Nephron (organoid): ENCODE measurements around the gene ZNF33B.

Source experiments
- H3K27ac Mint-ChIP-seq, 3 experiments: 2 replicates each; pipeline ENCODE4 v1.8.0; 2020; ENCODE audit warnings: mixed read lengths in 3 of 3, mild to moderate bottlenecking in 2 of 3, moderate library complexity in 1 of 3
- H3K27me3 Mint-ChIP-seq: 2 replicates; pipeline ENCODE4 v1.8.0; 2021; ENCODE audit warnings: low read depth, mild to moderate bottlenecking, moderate library complexity, mixed read lengths
- H3K36me3 Mint-ChIP-seq: 2 replicates; pipeline ENCODE4 v1.8.0; 2020; ENCODE audit warnings: low read depth, mixed read lengths
- H3K4me1 Mint-ChIP-seq: 2 replicates; pipeline ENCODE4 v1.8.0; 2020; ENCODE audit warnings: mixed read lengths
- H3K4me3 Mint-ChIP-seq, 3 experiments: 2 replicates each; pipeline ENCODE4 v1.8.0; 2020; ENCODE audit warnings: mild to moderate bottlenecking in 3 of 3, mixed read lengths in 3 of 3, moderate library complexity in 2 of 3
- H3K9me3 Mint-ChIP-seq: 2 replicates; pipeline ENCODE4 v1.8.0; 2020; ENCODE audit warnings: mixed read lengths
- TF ChIP-seq, protein P1 (sequence below), 3 experiments: fragments of 200-600 bp; sonication (generic); IDR thresholded peaks; one replicate each; pipeline ENCODE4 v1.5.0; 2021; ENCODE audit warnings: antibody characterized with exemption in 3 of 3; ENCODE audit not compliant: unreplicated experiment in 3 of 3

The ZNF33B gene

DNA sequence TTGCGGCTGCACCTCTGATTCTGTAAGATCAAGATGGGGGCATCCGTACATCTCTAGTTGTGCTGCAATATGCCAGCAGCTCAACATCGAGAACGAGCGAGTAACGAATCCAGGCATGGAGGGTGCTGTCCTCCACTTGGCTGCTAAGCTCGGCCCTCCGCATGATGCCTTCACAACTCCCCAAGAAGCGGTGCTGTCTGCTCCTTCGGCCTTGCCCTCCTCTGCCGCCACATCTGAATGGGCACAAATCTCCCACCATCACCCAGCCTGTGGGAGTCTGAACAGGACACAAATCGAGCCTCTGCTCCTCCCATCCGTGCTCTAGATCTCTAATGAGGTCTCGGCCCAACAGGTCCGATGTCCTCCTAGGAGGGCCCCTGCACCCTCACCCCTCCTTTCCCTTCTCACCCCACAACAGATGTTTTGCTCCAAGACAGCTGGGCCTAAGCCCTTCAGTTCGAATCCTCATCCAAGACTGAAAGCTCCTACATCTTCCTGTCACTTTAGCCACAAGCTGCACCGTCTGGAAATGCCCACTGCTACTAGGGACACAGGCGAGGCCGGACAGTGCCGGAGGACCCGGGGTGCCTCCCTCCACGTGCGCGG is 86.7 kb downstream of the ZNF33B start:
- peak overlapping the region; percentile 93 to 97 (median 93) for H3K4me3 Mint-ChIP-seq
- peaks cover 21% of the 10 kb centered on the region for H3K4me1 Mint-ChIP-seq
- TF ChIP-seq, protein P1, sequence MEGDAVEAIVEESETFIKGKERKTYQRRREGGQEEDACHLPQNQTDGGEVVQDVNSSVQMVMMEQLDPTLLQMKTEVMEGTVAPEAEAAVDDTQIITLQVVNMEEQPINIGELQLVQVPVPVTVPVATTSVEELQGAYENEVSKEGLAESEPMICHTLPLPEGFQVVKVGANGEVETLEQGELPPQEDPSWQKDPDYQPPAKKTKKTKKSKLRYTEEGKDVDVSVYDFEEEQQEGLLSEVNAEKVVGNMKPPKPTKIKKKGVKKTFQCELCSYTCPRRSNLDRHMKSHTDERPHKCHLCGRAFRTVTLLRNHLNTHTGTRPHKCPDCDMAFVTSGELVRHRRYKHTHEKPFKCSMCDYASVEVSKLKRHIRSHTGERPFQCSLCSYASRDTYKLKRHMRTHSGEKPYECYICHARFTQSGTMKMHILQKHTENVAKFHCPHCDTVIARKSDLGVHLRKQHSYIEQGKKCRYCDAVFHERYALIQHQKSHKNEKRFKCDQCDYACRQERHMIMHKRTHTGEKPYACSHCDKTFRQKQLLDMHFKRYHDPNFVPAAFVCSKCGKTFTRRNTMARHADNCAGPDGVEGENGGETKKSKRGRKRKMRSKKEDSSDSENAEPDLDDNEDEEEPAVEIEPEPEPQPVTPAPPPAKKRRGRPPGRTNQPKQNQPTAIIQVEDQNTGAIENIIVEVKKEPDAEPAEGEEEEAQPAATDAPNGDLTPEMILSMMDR (IDR thresholded peaks at IDR 0.05; ENCODE audit: unreplicated experiment in 3 of 3) = no peak
- H3K27me3 Mint-ChIP-seq = peaks cover 5% of the 10 kb centered on the region
- peak overlapping the region; percentile 68 to 78 (median 73) for H3K27ac Mint-ChIP-seq
- peaks cover 9% of the 10 kb centered on the region for H3K9me3 Mint-ChIP-seq
- peaks cover 46% of the 10 kb centered on the region for H3K36me3 Mint-ChIP-seq

DNA sequence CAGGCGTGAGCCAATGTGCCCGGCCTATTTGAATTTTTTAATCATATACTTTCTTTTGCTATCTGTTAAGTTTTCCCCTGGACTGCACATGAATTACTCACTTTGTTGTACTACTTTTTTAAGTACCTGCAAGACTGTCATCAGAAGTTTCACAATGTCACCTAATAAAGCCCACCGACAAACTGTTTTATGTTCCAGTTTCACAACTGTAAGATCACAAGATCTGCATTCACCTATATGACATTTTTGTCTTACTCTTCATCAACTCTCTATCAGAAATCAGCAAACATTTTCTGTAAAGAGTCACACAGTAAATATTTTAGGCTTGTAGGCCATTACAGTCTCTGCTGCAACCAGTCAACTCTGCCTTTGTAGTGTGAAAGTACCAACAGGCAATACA is 88.5 kb downstream of the ZNF33B start:
- TF ChIP-seq, protein P1 (IDR thresholded peaks at IDR 0.05; ENCODE audit: unreplicated experiment in 3 of 3) = no peak
- Mint-ChIP-seq H3K9me3 (peaks cover 20% of the 10 kb centered on the region), H3K27ac (no peak overlapping the region), H3K27me3 (no peaks in the 10 kb centered on the region), H3K36me3 (peaks cover 60% of the 10 kb centered on the region), H3K4me3 (peak overlapping the region in 2 of 3 experiments; percentile 40 to 75), H3K4me1 (peaks cover 21% of the 10 kb centered on the region)

DNA sequence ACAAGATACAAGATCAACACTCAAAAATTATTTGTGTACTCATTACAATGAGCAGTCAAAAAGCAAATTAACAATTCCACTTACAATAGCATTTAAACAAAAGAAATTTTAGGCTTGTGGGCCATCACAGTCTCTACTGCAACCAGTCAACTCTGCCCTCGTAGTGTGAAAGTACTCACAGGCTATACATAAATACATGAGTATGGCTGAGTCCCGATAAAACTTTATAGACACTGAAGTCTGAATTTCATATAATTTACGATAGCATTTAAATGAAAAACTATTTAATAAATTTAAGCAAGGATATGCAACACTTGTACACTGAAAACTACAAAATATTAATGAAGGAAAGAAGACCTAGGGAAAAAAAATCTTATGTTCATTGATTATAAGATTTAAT is 90.1 kb downstream of the ZNF33B start:
- TF ChIP-seq, protein P1 (IDR thresholded peaks at IDR 0.05; ENCODE audit: unreplicated experiment in 3 of 3) = no peak
- H3K27me3 Mint-ChIP-seq = no peaks in the 10 kb centered on the region
- peaks cover 30% of the 10 kb centered on the region for H3K9me3 Mint-ChIP-seq
- H3K4me3 Mint-ChIP-seq = no peak overlapping the region
- no peak overlapping the region for H3K27ac Mint-ChIP-seq
- peaks cover 74% of the 10 kb centered on the region for H3K36me3 Mint-ChIP-seq
- H3K4me1 Mint-ChIP-seq = peaks cover 18% of the 10 kb centered on the region

DNA sequence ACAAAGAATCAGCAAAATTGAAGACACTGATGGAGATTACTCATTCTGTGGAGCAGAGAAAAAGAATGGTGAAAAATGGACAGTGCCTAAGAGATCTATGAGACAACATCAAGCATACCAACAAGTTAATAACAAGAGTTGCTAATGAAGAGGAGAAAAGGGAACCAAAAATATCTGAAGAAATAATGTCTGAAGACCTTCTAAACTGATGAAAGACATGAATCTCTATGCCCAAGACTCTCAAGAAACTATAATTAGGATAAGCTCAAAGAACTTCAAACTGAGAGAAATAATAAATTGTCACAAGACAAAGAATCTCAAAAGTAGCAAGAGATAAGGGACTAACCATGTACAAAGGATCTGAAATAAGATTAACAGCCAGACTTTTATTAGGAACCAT is 93.4 kb downstream of the ZNF33B start:
- H3K4me1 Mint-ChIP-seq = no peaks in the 10 kb centered on the region
- TF ChIP-seq, protein P1 (IDR thresholded peaks at IDR 0.05; ENCODE audit: unreplicated experiment in 3 of 3) = no peak
- no peaks in the 10 kb centered on the region for H3K27me3 Mint-ChIP-seq
- H3K27ac Mint-ChIP-seq = no peak overlapping the region
- peaks cover 57% of the 10 kb centered on the region for H3K9me3 Mint-ChIP-seq
- no peak overlapping the region for H3K4me3 Mint-ChIP-seq
- H3K36me3 Mint-ChIP-seq = peaks cover 93% of the 10 kb centered on the region

DNA sequence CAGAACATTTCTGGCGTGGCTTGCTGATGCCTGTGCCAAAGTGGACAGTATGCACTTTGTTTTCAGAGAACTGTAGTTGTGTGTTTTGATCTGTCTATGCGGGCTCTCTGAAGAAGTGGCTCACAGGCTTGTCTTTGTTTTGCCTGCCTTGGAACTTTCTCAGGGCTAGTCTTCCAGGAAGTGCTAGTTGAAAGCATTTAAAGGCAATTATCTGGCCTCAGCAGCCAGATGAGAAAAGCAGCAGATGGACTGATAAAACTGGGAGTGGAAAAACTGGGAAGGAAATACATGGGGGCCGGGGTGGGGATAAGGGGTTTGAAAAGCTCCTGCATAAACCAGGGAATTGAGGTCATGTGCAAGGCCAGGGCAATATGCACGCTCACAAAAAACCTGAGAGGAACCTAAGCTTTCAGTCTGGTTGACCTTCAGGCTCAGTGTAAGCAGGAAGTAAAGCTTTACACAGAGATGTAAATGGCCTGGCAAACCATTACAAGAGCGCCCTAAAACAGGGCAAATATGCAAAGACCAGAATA is 94.5 kb downstream of the ZNF33B start:
- no peaks in the 10 kb centered on the region for H3K4me1 Mint-ChIP-seq
- TF ChIP-seq, protein P1 (IDR thresholded peaks at IDR 0.05; ENCODE audit: unreplicated experiment in 3 of 3) = no peak
- H3K36me3 Mint-ChIP-seq = peaks cover 93% of the 10 kb centered on the region
- no peaks in the 10 kb centered on the region for H3K27me3 Mint-ChIP-seq
- H3K27ac Mint-ChIP-seq = no peak overlapping the region
- no peak overlapping the region for H3K4me3 Mint-ChIP-seq
- H3K9me3 Mint-ChIP-seq = peaks cover 60% of the 10 kb centered on the region
